Activated T-cell treated with anti-CD3 and anti-CD28 coated beads for 1 hour (primary cell): ENCODE data around the gene TERB2.
"Not testable (repeated sequence)": the region's sequence is repeated elsewhere in the genome, so short reads cannot be mapped to it uniquely, and the experiment has no call there.

Experiments used
- DNase-seq: peaks from one replicate; pipeline ENCODE4 v3.0.0-alpha.2; 2020; ENCODE audit warnings: low read depth

The TERB2 gene, protein sequence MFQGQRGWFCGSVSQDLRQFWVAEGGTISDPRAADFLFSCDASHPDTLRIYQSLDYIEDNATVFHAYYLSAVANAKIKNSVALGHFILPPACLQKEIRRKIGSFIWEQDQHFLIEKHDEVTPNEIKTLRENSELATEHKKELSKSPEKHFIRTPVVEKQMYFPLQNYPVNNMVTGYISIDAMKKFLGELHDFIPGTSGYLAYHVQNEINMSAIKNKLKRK

DNA sequence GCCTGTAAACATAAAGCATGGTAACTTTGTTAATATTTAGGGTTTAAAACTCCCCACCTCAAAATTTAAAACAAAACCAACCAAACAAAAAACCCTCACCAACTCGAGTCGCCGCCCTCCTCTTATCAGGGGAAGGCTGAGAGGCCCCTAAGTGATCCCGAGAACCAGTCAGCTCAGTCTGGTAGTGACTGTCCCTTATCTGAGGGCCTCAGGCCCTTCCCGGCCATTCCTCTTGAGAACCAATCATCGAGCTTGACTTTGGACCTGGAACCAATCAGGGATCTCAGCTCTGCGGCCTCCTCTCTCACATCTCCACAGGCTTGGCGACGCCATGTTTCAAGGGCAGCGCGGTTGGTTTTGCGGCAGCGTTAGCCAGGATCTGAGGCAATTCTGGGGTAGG, at the start of gene TERB2:
Gene TERB2, plus strand, starts transcription at position 300 of the 400 bp plus-strand sequence. Its CDS starts 32 bp downstream, at position 332.
- DNase-seq, result no peak

DNA sequence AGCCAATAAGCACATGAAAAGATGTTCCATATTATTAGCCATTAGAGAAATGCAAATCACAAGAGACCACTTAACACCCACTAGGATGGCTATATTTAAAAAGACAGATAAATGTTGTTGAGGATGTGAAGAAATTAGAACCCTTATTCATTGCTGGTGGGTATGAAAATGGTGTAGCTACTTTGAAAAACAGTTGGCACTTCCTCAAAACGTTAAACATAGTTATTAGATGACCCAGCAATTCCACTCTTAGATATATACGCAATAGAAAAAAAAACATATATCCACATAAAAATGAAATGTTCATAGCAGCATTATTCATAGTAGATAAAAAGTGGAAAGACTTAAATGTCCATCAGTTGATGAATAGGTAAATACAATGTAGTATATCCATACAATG, 47.1 kb upstream of the TERB2 start:
- no peak for DNase-seq

DNA sequence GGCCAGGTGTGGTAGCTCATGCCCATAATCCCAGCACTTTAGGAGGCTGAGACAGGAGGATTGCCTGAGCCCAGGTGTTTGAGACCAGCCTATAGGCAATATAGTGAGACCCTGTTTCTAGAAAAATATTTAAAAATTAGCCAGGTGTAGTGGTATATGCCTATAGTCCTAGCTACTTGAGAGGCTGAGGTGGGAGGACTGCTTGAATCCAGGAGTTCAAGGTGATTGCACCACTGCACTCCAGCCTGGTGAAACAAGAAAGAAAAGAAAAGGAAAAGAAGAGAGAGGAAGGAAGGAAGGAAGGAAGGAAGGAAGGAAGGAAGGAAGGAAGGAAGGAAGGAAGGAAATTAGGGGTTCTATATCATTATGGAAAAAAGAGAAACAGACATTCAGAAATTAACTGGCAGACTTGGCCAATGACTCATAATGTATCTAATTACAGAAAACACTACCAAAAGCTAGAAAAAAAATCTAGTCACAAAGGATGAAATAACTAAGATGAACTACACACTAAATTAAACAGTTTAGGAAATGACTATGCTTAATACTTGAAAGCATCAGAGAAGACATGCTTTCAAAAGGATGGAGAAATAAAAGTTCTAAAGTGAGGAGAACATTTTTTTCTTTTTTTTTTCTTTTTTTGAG, 45.4 kb upstream of the TERB2 start:
- no peak for DNase-seq

DNA sequence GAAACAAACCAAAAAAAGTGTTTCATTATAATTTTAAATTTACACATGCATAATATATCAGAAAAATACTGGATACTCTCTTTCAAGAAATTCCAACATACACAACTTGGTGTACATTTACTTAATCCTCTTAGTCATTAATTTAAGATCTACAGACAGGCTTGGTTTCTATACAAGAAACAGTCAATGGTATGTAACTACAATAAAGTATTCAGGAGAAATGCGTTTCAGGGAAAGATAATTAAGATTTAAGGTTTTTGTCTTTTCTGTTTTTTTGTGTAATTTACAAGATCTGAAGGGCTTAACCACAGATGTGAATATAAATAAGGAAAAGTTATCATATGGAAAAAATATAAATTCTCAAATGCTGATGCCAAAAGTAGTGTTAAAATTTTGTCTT, 44.3 kb upstream of the TERB2 start:
- not testable (repeated sequence) for DNase-seq

DNA sequence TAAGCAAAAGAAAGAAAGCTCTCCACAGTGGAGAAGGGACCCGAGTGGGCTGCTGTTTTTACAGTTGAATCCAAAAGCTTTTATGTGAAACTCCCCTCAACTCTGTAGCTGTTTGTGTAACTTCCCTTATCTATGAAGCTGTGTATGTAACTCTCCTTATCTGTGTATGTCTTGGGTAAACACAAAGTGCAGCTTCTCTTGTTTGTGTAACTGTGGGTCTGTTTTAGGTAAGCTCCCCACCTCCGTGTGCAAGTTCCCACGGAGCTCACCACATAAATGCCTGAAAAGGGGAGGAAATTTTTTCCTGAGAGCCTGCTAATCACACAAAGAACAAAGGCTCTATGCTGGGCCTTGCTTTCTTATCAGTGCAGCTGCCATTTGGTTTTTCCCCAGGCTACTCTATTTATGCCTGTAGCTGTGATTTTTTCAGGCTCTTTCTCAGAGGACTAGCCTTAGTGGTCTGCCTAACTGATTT, 43.5 kb upstream of the TERB2 start:
- DNase-seq, result not testable (repeated sequence)

DNA sequence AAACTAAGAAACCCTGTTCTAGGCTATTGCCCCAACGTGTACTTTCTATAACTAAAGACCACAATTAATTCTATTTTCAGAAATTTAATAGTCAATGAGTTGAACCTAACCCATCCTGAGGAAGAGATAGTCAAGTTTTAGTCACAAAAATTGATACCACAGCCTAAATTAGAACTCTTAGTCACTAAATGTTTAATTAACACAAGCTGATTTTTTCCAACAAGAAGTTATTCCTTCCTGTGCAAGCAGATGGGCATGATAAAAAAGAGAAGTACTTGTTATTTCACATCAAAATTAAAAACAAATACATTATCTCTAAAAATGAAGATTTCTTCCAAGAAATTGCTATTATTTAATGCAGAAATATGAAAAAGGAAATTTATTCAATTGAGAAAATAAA, 38.4 kb upstream of the TERB2 start:
- DNase-seq, result no peak

DNA sequence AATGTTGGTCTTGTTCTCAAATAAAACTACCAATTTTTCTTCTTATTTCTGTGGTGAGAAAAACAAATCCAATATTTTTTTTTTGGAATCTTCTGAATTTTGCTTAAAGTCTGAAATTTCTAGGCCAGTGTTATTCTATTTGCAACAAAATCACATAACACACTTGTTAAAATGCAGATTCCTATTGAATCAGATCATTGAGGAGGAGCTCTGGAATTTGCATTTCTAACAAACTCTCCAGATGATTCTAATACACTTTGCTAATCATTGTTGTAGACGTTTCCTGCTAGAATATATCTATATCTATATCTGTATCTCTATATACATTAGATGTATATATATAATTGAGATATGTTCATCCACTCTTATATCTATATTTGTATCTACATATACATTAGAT, 27.8 kb upstream of the TERB2 start:
- not testable (repeated sequence) for DNase-seq

DNA sequence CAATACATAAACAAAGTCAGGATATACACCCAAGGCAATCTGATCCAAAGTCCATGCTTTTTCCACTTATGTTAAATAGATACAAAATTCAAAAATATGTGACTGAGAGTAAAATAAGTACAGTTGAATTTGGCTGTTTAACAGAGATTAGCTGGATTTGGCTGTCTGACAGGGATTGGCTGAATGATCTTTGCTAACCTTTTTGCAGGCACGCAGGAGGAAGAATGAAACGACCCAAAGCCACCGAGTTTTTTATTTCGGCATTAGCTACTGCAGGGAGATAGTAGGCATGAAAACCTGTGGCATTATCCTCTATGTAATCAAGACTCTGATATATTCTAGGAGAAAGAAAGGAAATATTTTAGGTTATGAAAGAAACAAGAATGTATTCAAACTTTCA, 26.2 kb upstream of the TERB2 start:
- DNase-seq, result not testable (repeated sequence)

DNA sequence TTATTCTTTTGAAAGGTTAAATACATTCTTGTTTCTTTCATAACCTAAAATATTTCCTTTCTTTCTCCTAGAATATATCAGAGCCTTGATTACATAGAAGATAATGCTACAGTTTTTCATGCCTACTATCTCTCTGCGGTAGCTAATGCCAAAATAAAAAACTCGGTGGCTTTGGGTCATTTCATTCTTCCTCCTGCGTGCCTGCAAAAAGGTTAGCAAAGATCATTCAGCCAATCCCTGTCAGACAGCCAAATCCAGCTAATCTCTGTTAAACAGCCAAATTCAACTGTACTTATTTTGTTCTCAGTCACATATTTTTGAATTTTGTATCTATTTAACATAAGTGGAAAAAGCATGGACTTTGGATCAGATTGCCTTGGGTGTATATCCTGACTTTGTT, 1.8 kb downstream of the TERB2 start:
- not testable (repeated sequence) for DNase-seq

DNA sequence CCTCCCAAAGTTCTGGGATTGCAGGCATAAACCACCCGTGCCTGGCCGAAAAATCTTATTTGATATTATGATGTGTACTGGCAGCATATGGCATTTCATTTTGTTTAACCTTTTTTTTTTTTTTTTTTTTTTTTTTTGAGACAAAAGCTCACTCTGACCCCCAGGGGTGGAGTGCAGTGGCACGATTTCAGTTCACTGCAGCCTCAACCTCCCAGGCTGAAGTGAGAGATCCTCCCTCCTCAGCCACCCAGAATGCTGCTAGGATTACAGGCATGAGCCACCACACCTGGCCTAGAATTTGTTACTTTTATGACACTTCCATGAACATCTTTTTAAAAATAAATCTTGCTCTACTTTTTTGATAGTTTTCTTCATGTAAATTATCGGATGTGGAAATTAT, 12.0 kb downstream of the TERB2 start:
- no peak for DNase-seq

DNA sequence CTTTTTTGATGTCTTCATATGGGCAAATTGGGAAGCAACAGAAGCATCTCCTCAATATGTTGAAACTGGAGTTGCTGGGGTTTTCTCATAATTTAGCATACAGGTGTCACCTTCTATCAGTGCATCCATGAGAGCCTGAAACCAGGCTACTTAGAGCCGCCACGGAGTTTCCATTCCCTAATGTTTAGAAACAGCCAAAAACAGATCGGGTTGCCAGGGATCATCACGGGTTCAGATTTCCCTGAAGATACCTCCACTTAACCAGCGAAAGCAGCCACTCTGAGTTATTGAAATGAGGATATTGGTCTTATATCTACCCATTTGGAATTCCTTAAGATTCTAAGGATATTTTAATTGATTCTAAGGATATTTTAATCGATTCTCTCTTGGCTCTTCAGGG, 14.5 kb downstream of the TERB2 start:
- no peak for DNase-seq

DNA sequence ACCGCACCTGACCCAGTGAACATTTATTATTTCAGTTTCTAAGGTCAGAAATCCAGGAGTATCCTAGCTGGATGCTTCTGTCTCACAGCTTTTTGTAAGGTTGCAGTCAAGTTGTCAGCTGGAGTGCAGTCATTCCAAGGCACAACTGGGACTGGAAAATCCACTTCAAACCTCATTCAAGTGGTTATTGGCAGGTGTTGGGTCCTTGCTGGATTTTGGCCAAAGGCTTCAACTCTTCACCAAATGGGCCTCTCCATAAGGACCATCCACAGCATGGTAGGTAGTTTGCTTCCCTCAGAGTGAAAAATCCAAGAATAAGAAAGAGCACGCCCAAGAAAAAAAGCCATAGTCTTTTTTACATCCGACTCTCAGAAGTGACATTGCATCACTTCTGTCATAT, 19.7 kb downstream of the TERB2 start:
- not testable (repeated sequence) for DNase-seq

DNA sequence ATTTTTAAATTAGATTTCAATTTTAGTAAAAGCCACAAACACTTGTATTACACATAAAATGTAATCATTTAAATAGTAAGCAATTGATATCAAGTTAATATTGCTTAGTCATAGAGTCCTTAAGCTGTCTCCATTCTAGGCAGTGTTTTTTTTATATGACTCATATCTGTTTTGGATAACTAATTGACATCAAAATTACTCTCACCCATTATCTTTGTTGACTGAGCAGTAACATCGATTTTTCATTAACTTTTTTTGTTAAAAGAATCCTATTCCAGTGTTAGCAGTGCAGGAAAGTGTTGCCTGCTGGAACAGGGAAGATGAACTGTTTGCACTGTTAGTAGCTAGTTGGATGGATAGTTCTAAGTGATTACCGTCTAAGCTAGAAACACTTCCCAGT, 21.3 kb downstream of the TERB2 start:
- not testable (repeated sequence) for DNase-seq

DNA sequence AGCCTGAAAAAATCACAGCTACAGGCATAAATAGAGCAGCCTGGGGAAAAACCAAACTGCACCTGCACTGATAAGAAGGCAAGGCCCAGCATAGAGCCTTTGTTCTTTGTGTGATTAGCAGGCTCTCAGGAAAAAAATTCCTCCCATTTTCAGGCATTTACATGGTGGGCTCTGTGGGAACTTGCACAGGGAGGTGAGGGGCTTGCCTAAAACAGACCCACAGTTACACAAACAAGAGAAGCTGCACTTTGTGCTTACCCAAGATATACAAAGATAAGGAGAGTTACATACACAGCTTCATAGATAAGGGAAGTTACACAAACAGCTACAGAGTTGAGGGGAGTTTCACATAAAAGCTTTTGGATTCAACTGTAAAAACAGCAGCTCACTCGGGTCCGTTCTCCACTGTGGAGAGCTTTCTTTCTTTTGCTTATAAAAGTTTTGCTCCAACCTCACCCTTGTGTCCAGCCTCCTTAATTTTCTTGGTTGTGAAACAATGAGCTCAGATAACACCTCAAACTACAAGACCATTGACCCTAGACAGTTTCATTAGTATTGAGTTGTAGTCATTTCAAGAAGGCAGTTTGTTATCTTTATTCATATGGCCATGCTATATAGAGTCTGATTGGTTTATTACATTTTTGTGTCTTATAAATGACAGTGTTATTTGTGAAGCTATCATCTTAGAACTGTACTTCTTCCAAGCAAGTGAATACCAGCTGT, 23.3 kb downstream of the TERB2 start:
- not testable (repeated sequence) for DNase-seq

DNA sequence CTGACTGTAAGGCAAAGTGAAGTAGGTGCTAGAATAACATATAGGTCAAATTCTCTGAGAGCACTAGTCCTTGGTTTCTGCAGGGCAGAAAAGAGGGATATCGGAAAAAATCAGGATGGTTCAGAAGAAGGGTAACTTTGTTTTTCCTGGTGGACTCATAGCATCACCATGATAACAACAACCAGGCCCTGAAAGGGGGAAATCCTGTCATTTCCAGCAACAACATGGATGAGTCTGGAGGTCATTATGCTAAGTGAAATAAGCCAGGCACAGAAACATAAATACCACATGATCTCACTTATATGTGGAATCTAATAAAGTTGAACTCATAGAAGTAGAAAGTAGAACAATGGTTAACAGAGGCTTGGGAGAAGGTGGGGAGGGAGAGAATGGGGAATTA, 27.7 kb downstream of the TERB2 start:
- not testable (repeated sequence) for DNase-seq

DNA sequence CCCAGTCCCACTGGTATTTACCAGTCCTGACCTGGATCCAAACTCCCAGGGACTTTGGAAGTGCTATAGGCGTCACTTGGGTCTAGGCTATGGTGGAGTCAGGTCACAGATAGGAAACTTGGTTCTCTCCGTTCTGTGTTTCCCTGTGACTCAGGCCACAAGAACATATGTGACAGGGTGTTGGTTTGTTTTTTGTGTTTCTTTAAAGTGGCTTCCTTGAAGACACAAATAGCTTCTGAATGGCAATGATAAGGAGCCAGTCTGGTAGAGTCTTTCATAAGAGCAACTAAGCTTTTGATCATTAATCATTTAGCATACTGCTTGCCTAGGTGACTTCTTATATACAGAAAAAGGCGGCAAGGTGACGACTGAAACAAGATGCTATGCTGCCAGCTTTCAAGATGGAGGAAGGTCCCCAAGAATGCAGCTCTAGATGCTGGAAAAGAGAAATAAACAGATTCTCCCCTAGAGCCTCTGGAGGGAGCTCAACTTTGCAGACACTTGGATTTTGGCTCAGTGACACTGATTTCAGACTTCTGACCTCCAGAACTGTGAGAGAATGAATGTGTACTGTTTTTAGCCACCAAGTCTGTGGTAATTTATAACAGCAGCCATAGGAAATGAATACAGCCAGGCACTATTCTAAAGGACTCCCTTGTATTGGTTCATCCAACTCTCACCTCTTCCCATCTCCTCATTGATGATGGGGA, 30.0 kb downstream of the TERB2 start:
- not testable (repeated sequence) for DNase-seq

DNA sequence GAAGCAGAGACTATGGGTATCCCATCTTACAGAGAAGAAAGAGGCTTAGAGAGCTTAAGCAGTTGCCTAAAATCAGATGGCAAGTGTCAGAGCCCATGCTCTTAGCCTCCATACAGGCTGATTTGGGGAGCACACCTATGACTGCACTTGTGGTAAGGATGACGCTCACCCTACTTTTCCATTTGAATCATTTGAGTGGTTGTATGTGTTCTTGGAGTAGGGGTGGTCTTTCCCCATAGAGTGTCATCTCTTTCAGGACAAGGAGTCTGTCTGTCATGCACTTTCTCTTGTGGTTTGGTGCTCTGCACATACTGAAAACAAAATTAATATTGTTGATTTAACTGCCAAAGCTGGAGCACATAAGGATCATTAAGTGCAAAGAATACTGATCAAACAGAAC, 31.2 kb downstream of the TERB2 start:
- not testable (repeated sequence) for DNase-seq

DNA sequence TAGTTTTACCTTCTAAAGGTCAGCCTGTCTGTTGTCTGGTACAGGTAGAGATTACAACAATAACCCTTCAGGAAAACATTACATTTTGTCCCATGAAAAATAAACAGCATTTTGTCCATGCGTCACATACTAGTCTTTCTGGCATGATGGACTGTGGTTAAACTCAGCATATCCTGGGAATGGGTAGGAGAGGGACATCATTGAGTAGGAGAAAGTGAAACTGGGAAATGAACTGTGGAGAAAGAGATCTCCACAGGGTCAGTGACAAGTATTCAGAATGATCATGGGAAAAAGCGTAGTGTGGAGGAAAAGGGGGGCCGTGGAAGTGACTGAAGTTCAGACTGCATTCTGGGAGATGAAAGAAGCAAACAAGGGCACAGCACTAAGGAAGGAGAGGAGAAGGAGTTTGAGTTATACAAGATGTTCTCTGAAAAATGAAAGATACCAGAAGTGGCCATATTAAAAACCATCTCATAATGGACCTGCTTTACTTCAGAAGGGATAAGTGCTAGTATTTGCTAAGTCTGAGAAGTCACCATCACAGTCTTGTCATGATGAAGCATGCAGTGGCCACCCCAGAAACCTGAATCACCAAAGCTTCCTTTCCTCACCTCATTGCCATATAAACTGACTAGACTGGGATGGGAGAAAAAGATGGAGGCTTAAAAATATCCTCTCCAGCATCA, 31.8 kb downstream of the TERB2 start:
- DNase-seq, result not testable (repeated sequence)

DNA sequence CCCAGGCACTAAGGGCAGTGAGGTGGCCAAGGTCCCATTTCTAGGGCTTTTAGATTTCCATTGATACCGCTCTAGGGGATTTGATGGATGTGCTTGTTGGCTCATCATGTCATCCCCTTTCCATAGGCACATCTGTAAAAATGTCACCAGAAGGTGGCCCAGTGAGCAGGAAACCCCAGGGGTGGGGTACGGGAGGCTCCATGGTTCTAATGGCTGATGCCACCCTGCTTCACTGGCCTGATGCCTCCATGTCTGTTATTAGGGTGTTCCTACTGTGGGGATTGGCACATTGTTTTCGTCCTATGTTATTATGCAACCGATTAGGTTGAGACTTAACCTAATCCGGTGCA, 32.4 kb downstream of the TERB2 start:
- DNase-seq, result not testable (repeated sequence)

DNA sequence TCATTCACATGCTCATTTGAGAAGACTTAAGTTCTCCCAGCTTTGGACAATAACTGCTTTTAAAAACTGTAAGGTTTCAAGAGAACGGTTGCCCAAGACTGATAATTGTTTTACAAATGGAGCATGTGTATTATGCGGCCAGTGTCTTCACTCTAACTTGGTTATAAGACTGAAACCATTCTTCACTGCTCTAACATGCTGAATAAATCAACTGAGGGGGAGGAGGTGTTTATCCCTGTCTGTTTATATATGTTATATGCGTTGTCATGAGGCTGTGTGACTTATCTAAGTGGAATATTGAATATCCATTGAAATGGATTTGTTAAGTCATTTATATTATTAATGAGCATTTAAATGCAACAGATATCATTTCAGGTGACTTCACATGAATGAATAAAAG, 41.1 kb downstream of the TERB2 start:
- not testable (repeated sequence) for DNase-seq

DNA sequence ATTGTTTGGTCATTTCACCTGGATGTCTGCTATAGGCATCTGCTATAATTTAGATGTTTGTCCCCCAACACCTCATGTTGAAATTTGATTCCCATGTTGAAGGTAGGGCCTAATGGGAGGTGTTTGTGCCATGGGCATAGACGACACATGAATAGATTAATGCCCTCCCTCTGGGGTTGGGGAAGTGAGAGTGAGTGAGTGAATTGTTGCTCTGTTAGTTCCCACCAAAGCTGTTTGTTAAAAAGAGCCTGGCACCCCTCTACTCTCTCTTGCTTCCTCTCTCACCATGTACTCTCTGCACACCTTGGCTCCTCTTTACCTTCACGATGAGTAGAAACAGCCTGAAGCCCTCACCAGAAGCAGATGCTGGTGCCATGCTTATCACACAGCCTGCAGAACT, 42.6 kb downstream of the TERB2 start:
- DNase-seq, result no peak

DNA sequence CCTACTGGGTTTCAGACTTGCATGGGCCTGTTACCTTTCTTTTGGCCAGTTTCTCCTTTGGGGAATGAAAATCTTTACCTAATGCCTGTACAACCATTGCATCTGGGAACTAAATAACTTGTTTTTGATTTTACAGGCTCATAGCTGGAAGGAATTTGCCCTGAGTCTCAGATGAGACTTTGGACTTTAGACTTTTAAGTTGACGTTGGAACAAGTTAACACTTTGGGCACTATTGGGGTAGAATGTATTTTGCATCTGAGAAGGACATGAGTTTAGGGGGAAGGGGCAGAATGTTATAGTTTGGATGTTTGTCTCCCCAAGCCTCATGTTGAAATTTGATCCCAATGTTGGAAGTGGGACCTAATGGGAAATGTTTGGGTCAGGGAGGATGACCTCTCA, 44.7 kb downstream of the TERB2 start:
- DNase-seq, result not testable (repeated sequence)
